PC-9 (cell line): ENCODE data around the gene FUT3.
"Not testable (repeated sequence)": the region's sequence is repeated elsewhere in the genome, so short reads cannot be mapped to it uniquely, and the experiment has no call there.

ENCODE experiments used
- CTCF ChIP-seq: fragments of 200-600 bp; sonication (generic); conservative IDR thresholded peaks from 2 replicates; pipeline ENCODE4 v1.6.1; 2017; ENCODE audit warnings: mixed run types, antibody characterized with exemption, mild to moderate bottlenecking, moderate library complexity
- EZH2 ChIP-seq: fragments of 200-600 bp; sonication (generic); IDR thresholded peaks from 2 replicates; pipeline ENCODE4 v1.8.0; 2017; ENCODE audit warnings: antibody characterized with exemption, low read depth

GRCh38 chr19:5847846-5848245, 3.4 kb downstream of the FUT3 start:
- not testable (repeated sequence) for TF ChIP-seq CTCF, EZH2
